Hypothalamus (tissue), 51 donors: ENCODE measurements around the gene GNPTAB.
"Not testable (repeated sequence)": the region's sequence is repeated elsewhere in the genome, so short reads cannot be mapped to it uniquely, and the experiment has no call there.

ENCODE experiments used
- DNase-seq, 51 donors: peaks; one replicate each; lab custom pipeline; 2025; lab: John Stamatoyannopoulos, UW

The GNPTAB gene

DNA sequence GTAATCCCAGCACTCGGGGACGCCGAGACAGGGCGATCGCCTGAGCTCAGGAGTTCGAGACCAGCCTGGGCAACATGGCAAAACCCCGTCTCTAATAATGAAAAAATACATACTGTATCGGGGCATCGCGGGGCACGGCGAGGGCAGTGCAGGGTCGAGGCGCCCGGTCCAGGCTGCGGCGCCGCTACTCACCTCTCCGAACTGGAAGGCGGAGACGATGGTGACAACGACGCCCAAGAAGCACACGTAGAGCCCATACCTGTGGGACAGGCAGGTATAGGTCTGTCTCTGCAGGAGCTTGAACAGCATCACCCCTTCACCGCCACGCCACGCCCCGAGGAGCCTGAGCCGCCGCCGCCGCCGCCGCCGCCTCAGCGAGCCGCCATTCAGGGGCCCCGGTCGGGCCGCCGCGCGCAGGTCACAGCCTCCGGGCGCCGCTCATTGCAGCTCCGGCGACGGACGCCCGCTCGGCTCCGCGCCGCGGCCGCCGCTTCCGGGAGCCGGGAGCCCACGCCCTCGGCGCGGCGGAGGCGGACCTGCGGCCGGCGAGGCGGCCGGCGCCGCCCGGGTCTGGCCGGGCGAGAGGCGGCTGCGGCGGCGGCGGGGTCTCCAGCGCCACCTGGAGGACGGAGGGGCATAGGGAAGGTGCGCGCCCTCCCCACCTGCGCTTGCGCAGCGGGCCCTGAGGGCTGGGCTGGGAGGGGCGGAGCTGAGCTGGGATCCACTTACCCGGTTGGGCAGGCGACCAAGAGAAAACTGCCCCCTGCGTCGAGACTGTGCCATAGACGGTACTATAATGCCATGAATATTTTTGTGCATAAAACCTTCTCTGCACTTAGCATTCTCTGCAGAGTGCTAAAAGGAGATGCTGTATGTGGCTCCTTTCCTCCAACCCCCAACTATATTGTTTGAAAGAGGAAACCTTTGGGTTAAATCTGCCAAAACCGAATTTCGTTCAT is at the start of gene GNPTAB:
TSS of gene GNPTAB (minus strand) at position 593 of the 959 bp plus-strand sequence. CDS start at position 309, 284 bp downstream.
- DNase-seq = peak; percentile 25 to 92 (median 82)

GRCh38 chr12:101878243-101878821 is 47.6 kb upstream of the GNPTAB start:
- peak in 2 of 51 donors; percentile 1 to 11 for DNase-seq

- peak in 6 of 51 donors; percentile 11 to 38 (median 24) for DNase-seq
Observed at GRCh38 chr12:101877806-101878242, 47.1 kb upstream of the GNPTAB start.

GRCh38 chr12:101876861-101877805 is 46.4 kb upstream of the GNPTAB start, which contains the start of gene DRAM1:
Gene DRAM1, plus strand, starts transcription at chr12:101877580. Its CDS starts 210 bp downstream, at chr12:101877790.
- peak; percentile 3 to 79 (median 56) for DNase-seq

GRCh38 chr12:101876322-101876860 is 45.6 kb upstream of the GNPTAB start:
- DNase-seq = no peak

DNA sequence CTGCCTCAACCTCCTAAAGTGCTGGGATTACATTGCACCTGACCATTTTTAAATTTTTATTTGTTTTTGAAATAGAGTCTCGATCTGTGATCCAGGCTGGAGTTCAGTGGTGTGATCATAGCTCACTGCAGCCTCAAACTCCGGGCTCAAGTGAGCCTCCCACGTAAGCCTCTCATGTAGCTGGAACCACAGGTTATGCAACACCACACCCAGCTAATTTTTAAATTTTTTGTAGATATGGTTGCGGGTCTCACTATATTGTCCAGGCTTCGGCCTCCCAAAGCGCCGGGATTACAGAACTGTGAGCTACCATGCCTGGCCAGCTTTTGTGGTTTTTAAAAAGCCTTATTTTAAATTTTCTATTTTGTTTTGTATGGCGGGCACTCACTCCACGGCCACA is 44.4 kb upstream of the GNPTAB start:
- no peak for DNase-seq

DNA sequence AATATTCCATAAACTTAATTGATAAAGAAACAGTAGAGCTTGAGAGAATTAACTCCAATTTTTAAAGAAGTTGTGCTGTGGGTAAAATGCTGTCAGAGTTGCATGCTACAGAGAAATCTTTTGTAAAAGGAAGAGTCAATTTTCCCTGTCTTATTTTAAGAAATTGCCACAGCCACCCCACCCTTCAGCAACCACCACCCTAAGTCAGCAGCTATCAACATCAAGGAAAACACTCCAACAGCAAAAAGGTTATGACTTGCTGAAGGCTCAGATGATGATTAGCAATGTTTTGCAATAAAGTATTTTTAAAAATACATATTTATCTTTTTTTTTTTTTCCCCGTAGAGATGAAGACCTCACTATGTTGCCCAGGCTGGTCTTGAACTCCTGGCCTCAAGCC is 40.2 kb upstream of the GNPTAB start:
- no peak for DNase-seq

DNA sequence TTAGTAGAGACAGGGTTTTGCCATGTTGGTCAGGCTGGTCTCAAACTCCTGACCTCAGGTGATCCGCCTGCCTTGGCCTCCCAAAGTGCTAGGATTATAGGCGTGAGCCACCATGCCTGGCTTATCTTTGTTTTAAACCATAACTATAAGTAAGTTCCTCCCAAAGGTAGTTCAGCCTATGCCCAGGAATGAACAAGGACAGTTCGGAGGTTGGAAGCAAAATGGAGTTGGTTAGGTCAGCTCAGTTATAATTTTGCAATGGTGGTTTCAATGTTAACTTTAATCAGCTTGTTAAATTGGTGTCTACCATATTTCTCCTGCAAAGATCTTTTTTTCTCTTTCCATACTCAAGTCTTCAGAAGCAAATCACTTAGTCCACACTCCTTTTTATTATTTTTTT is 36.9 kb upstream of the GNPTAB start:
- not testable (repeated sequence) for DNase-seq

DNA sequence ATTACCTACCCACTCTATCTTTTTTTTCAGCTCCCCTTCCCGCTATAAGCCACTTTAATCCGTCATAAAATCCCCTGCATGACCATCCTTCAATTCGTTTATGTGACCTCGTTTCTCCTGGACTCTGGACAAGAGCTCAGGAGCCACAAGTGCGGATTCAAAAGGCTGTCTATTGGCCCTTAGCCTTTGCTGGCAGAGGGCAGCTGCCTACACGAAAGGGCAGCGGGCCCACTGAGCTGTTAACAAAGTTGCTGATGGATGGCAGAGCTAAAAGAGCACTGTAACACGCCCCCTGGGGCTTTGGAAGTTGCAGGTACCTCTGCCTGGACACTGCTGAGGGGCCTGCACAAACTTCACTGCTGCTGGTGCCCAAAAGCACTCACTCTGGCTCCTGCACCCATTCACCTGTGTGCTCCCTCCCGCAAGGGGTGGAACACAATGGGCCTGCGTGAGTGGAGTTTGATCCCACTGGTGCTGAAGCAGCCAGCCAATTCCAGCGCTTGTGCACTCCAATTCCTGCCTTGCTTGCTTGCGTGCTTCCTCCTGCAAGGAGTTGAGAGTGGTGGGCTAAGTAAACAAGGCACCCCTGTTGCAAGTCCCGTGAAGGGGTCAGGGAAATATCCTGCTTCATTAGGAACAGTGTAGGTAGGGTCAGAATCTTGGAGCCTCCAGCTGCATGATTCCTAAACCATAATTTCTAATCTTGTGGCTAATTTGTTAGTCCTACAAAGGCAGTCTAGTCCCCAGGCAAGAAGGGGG is 36.0 kb upstream of the GNPTAB start:
- DNase-seq = no peak

DNA sequence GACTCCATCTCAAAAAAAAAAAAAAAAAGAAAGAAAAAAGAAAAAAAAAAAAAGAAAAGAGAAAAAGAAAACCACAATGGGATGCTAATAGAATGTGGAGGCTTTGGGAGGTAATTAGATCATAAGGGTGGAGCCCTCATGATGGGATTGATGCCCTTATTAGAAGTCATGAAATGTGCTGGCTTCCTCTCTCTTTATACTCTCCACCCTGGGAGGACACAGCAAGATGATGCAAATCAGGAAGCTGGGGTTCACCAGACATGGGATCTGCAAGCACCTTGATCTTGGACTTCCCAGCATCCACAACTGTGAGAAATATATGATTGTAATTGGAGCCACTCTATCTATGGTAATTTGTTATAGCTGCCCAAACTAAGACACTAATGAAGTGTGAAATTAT is 33.2 kb upstream of the GNPTAB start:
- DNase-seq = no peak

GRCh38 chr12:101862245-101862644 is 31.5 kb upstream of the GNPTAB start:
- DNase-seq = no peak

GRCh38 chr12:101861688-101862087 is 30.9 kb upstream of the GNPTAB start:
- DNase-seq = not testable (repeated sequence)

GRCh38 chr12:101859664-101860607 is 29.2 kb upstream of the GNPTAB start:
- DNase-seq = no peak

DNA sequence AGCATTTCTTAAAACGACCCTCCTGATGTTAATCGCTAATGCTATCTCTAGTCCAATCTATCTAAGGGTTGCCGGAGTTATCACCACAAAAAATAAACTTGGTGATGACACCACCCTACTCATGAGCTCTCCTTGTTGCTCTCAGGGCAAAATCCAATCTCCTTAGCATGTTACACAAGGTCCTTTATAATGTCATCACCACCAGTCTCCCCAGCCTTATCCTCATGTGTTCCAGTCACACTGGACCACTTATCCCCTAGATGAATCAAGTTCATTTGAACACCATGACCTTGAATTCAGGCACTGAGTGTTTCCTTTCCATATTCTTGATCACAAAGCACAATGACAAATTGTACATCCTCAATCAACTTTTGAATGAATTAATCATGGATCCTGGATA is 27.6 kb upstream of the GNPTAB start:
- DNase-seq = no peak

DNA sequence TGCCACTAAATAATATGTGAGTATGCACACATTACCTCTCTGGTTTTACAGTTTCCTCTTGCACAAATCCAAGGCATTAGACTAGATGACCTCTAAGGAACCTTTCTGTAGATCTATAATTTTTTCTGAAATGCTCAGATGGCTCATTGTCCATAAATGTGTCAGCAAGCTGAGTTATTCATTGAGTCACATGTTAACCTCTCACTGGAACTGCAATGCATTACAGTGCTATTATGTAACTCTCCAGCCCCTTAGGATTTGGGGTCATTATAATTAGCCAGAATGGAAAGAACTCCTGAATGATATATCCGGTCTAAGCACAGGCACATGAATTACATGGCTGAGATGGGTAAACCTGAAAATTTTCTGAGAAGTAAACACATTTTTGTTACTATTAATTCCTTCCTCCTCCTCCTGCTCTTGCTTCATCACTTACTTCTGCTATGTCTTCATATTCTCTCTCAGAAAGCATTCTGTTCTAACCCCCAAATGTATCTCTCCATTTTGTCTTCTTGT is 26.3 kb upstream of the GNPTAB start:
- DNase-seq = no peak

DNA sequence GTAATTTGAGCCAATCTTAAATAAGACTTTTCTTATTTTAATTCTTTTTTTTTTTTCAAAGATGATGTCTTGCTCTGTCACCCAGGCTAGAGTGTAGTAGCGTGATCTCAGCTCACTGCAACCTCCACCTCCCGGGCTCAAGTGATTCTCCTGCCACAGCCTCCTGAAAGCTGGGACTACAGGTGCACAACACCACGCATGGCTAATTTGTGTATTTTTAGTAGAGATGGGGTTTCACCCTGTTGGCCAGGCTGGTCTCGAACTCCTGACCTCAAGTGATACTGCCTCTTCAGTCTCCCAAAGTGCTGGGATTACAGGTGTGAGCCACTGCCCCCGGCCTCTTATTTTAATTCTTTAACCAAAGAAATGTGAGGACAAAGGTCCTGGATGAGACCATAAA is 25.9 kb upstream of the GNPTAB start:
- not testable (repeated sequence) for DNase-seq

DNA sequence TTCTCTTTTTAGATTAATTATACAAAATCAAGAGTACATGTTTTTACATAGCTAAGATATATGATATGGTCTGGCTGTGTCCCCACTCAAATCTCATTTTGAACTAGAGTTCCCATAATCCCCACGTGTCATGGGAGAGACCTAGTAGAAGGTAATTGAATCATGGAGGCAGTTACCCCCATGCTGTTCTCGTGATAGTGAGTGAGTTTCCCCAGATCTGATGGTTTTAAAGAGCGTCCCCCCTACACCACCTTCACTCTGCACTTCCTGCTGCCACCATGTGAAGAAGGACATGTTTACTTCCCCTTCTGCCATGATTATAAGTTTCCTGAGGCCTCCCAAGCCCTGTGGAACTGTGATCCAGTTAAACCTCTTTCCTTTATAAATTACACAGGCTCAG is 25.2 kb upstream of the GNPTAB start:
- DNase-seq = no peak

DNA sequence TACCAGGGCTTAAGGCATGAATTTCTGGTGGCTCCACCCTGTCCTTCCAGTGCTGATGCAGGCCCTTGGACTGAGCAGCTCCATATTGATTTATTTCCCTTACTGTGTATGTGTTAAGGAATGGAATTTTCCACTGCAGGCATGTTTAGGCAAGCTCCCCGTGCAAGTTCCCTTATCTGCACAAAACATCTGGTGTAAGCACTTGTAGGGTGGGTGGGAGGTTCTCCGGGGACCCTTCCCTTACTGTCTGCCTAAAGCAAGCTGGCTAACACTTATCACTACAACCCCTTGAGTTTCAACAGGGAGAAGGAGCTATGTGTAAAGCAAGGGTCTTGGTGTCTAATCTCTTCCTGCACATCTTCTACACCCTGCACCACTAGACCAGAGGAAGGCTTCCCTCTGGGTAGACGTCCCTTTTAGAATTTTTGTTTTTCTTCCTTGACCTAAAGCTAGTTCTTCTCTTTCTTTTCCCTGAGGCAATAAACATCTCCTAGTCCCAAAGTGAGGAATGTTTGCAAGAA is 24.7 kb upstream of the GNPTAB start:
- no peak for DNase-seq
